Karpas-422 (cell line): ENCODE data around the gene GGA3. TPM values are rescaled to one million over a fixed set of nuclear protein-coding genes. Genes with fewer than 3 reads are reported as not detected.
"Not testable (repeated sequence)": the region's sequence is repeated elsewhere in the genome, so short reads cannot be mapped to it uniquely, and the experiment has no call there.

ENCODE experiments used
- DNase-seq: peaks from one replicate; pipeline ENCODE4 v3.0.0-alpha.2; 2015
- H2AFZ ChIP-seq: fragments of 200-600 bp; sonication (generic); 2 replicates; pipeline ENCODE4 v1.6.1; 2014; ENCODE audit warnings: antibody characterized with exemption, low read length, mixed read lengths
- H3K27ac ChIP-seq: fragments of 200-600 bp; sonication (generic); 2 replicates; pipeline ENCODE4 v1.5.1; 2014; ENCODE audit warnings: mild to moderate bottlenecking, low read length, moderate library complexity
- H3K27me3 ChIP-seq: fragments of 200-600 bp; sonication (generic); 2 replicates; pipeline ENCODE4 v1.6.1; 2014; ENCODE audit warnings: low read length, mixed read lengths
- H3K36me3 ChIP-seq: fragments of 200-600 bp; sonication (generic); 2 replicates; pipeline ENCODE4 v1.6.1; 2014; ENCODE audit warnings: low read length, mixed read lengths; ENCODE audit not compliant: insufficient read depth
- H3K4me1 ChIP-seq: fragments of 200-600 bp; sonication (generic); 2 replicates; pipeline ENCODE4 v1.6.1; 2014; ENCODE audit warnings: mild to moderate bottlenecking, low read length, mixed read lengths
- H3K4me2 ChIP-seq: fragments of 200-600 bp; sonication (generic); 2 replicates; pipeline ENCODE4 v1.6.1; 2014; ENCODE audit warnings: low read length, low read depth, mild to moderate bottlenecking; ENCODE audit not compliant: poor library complexity, severe bottlenecking
- H3K4me3 ChIP-seq: fragments of 200-600 bp; sonication (generic); 2 replicates; pipeline ENCODE4 v1.5.1; 2014; ENCODE audit warnings: mild to moderate bottlenecking, antibody characterized with exemption, low read length, mixed read lengths
- H3K79me2 ChIP-seq: fragments of 200-600 bp; sonication (generic); 2 replicates; pipeline ENCODE4 v1.6.1; 2014; ENCODE audit warnings: mild to moderate bottlenecking, low read length, mixed read lengths
- H3K9ac ChIP-seq: fragments of 200-600 bp; sonication (generic); 2 replicates; pipeline ENCODE4 v1.6.0; 2014; ENCODE audit warnings: low read length
- H3K9me2 ChIP-seq: fragments of 200-600 bp; sonication (generic), shearing (Covaris generic); replicated peaks from 2 replicates; pipeline ENCODE4 v1.6.0; 2014; ENCODE audit warnings: mild to moderate bottlenecking, low read length, moderate library complexity; ENCODE audit not compliant: insufficient read depth
- H3K9me3 ChIP-seq: fragments of 300-700, 200-600 bp; sonication (generic); 2 replicates; pipeline ENCODE4 v1.6.1; 2014; ENCODE audit warnings: low read length, mixed read lengths
- H4K20me1 ChIP-seq: fragments of 200-600 bp; sonication (generic); 2 replicates; pipeline ENCODE4 v1.6.1; 2014; ENCODE audit warnings: mild to moderate bottlenecking, antibody characterized with exemption, low read length, low read depth; ENCODE audit not compliant: insufficient read depth
- total RNA-seq: library from RNA; depleted of rRNA; stranded (reverse); fragments of >200 nt; shearing (Covaris generic); gene quantifications from 2 replicates; pipeline ENCODE4 v1.2.3, GENCODE V29; 2014; ENCODE audit warnings: low replicate concordance

The GGA3 gene
- total RNA-seq, 1 experiment from 2014 or later = 23.4 TPM

DNA sequence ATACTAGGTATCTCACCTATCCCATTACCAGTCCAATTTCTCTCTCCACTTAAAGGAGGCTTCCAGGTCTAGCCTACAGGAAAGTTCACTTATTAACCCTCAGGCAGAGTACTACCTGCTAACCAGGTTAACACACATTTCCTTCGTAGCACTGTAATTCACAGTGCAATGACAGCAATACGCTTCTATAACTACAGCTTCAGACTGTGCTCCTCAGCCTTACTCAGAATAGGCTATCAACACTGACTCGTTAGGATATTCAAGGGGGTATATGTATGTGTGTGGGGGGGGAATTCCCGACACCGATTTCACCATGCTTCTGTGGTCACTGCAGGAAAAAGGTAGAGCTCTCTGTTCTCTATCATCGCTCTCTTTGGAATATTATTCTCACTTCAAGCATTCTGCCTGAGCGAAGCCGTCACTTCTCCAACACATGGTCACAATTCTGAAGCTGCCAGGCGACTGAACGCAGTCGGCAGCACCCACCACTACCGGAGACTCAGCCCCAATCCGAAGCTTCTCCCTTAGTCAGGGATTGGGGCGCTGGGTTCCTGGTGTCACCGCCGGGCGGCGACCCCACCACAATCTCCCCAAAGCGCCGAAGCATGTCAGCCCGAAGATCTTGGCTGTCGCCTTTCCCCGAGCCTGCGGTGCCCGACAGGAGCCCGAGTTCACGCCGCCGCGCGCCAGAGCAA is 618 bp downstream of the GGA3 start:
- Histone ChIP-seq H3K4me3 (peak overlapping the region; percentile 84), H3K9me2 (no peaks in the 10 kb centered on the region), H3K9me3 (no peaks in the 10 kb centered on the region), H3K27ac (peak overlapping the region; percentile 87), H3K27me3 (no peaks in the 10 kb centered on the region), H2AFZ (0 out of 2 replicates have a peak overlapping the region, but pooled peaks have one; percentile 10), H4K20me1 (no peaks in the 10 kb centered on the region), H3K4me2 (peak overlapping the region; percentile 75), H3K9ac (peak overlapping the region; percentile 94), H3K79me2 (peaks cover 70% of the 10 kb centered on the region), H3K4me1 (peaks cover 28% of the 10 kb centered on the region), H3K36me3 (peaks cover 9% of the 10 kb centered on the region; the same call in 1 of the 2 replicates)
- no peak for DNase-seq

DNA sequence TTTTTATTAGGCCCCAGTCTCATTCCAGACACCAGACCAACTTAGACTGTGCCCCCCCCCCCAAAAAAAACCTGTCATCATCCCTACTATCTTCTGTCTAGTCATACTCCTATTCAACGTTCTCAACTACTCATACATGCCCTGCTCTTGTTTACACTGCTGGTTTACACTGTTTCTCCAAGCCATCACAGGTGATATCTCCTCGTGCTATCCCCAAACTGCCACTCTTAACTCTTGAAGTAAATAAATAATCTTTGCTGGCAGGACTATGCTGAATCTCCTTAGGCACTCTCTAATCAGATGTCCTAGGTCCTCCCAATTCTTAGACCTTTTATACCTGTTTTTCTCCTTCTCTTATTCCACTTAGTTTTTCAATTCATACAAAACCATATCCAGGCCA is 4.2 kb downstream of the GGA3 start:
- not testable (repeated sequence) for H3K36me3 ChIP-seq, H4K20me1 ChIP-seq, H3K9ac ChIP-seq, H3K9me2 ChIP-seq, DNase-seq, H3K4me2 ChIP-seq, H3K4me3 ChIP-seq, H2AFZ ChIP-seq, H3K27ac ChIP-seq, H3K27me3 ChIP-seq, H3K9me3 ChIP-seq
- peaks cover 66% of the 10 kb centered on the region for H3K79me2 ChIP-seq
- H3K4me1 ChIP-seq = peaks cover 20% of the 10 kb centered on the region

DNA sequence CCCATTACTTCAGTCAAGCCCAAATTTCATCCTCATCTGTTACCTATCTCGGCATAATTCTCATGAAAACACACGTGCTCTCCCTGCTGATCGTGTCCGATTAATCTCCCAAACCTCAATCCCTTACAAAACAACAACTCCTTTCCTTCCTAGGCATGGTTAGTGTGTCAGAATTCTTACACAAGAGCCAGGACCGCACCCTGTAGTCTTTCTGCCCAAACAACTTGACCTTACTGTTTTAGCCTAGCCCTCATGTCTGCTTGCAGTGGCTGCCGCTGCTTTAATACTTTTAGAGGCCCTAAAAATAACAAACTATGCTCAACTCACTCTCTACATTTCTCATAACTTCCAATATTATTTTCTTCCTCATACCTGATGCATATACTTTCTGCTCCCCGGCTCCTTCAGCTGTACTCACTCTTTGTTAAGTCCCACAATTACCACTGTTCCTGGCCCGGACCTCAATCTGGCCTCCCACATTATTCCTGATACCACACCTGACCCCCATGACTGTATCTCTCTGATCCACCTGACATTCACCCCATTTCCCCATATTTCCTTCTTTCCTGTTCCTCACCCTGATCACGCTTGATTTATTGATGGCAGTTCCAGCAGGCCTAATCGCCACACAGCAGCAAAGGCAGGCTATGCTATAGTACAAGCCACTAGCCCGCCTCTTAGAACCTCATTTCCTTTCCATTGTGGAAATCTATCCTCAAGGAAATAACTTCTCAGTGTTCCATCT is 5.3 kb downstream of the GGA3 start:
- not testable (repeated sequence) for H3K4me2 ChIP-seq, H3K36me3 ChIP-seq, H3K27ac ChIP-seq, H3K9me3 ChIP-seq, H3K27me3 ChIP-seq, DNase-seq, H2AFZ ChIP-seq, H3K9me2 ChIP-seq, H3K9ac ChIP-seq, H4K20me1 ChIP-seq, H3K4me3 ChIP-seq
- H3K4me1 ChIP-seq = peaks cover 31% of the 10 kb centered on the region
- H3K79me2 ChIP-seq = peaks cover 69% of the 10 kb centered on the region

DNA sequence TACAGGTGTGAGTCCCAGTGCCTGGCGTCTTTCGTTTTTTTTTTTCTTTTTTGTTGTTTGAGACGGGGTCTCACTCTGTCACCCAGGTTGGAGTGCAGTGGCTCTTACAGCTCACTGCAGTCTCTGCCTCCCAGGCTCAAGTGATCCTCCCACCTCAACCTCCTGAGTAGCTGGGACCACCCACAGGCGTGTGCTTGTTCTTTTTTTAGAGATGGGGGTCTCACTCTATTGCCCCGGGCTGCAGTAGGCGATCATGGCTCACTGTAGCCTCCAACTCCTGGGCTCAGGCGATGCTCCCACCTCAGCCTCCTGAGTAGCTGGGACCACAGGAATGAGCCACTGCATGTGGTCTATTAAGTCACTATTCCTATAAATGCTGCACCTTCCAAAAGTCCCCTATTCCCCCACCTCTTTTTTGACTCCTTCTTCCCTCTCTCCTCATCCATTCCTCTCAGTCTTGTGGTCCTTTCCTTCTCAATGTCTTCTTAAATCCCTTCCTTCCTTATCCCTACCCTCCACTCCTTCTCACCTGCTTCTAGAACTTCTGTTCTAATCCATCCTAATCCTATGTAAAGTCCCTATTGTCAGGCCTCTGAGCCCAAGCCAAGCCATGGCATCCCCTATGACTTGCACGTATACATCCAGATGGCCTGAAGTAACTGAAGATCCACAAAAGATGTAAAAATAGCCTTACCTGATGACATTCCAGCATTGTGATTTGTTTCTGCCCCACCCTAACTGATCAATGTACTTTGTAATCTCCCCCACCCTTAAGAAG is 9.2 kb downstream of the GGA3 start:
- Histone ChIP-seq H3K27me3 (no peaks in the 10 kb centered on the region), H4K20me1 (no peaks in the 10 kb centered on the region), H3K36me3 (no peaks in the 10 kb centered on the region), H3K4me3 (no peak overlapping the region), H3K27ac (peak overlapping the region; percentile 77), H3K9me2 (no peaks in the 10 kb centered on the region), H3K79me2 (peaks cover 66% of the 10 kb centered on the region), H3K9ac (peak overlapping the region; percentile 58), H3K9me3 (no peaks in the 10 kb centered on the region), H3K4me2 (peak overlapping the region; percentile 59), H3K4me1 (peaks cover 33% of the 10 kb centered on the region), H2AFZ (no peak overlapping the region)
- DNase-seq = no peak

DNA sequence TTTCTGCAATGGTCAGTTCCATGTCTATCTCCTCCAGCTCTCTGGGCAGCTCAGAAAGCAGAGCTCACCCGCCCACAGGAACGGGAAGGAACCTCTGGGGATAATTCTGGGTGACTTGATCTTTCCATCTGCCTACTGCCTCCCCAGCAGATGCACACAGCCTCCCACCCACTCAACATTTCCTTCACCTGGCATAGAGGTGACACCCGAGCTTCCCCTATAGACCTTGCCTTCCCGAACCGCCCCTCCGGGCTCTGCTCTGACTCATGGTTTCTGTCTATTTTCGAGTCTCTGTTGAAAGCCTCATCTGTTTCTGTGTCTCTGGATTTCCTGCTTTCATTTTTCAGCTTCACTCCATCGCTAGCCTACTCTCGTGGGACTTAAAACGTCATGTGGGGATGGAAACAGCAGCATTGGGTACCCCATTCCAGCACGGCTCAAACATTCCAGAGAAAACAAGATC is 11.4 kb downstream of the GGA3 start:
- Histone ChIP-seq H4K20me1 (no peaks in the 10 kb centered on the region), H3K4me1 (peaks cover 52% of the 10 kb centered on the region), H3K9me2 (no peaks in the 10 kb centered on the region), H3K27ac (peak overlapping the region; percentile 55), H3K4me2 (peak overlapping the region; percentile 47), H3K27me3 (no peaks in the 10 kb centered on the region), H2AFZ (no peak overlapping the region), H3K4me3 (0 out of 2 replicates have a peak overlapping the region, but pooled peaks have one; percentile 7), H3K9me3 (no peaks in the 10 kb centered on the region), H3K36me3 (peaks cover 15% of the 10 kb centered on the region), H3K9ac (peak overlapping the region; percentile 25), H3K79me2 (peaks cover 74% of the 10 kb centered on the region)
- DNase-seq = peak; percentile 68

DNA sequence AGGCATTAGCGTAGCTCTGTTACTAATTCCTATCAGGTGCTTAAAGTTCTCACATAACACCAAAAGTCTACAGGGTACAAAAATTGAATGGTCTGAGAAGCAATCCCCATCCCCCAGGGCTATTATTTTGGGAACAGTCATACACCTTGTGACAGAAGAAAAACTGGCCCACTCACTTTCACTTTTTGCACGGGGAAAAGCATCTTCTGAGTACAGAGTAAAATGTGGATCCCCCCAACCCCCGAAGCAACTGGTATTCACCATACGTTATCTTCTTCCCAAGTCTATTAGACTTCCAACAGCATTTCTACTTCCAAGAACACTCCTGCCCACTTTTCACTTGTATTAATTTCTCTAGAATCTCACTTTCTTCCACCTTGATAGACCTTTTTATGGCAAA is 11.8 kb downstream of the GGA3 start:
- H3K9ac ChIP-seq = peak overlapping the region; percentile 25; the same call in 1 of the 2 replicates
- H3K36me3 ChIP-seq = peaks cover 15% of the 10 kb centered on the region
- H3K9me3 ChIP-seq = no peaks in the 10 kb centered on the region
- H3K4me2 ChIP-seq = peak overlapping the region; percentile 47
- H2AFZ ChIP-seq = no peak overlapping the region
- no peaks in the 10 kb centered on the region for H3K27me3 ChIP-seq
- peaks cover 74% of the 10 kb centered on the region for H3K79me2 ChIP-seq
- H4K20me1 ChIP-seq = no peaks in the 10 kb centered on the region
- H3K27ac ChIP-seq = peak overlapping the region; percentile 55
- H3K4me1 ChIP-seq = peaks cover 57% of the 10 kb centered on the region
- DNase-seq = no peak
- no peaks in the 10 kb centered on the region for H3K9me2 ChIP-seq
- no peak overlapping the region for H3K4me3 ChIP-seq

DNA sequence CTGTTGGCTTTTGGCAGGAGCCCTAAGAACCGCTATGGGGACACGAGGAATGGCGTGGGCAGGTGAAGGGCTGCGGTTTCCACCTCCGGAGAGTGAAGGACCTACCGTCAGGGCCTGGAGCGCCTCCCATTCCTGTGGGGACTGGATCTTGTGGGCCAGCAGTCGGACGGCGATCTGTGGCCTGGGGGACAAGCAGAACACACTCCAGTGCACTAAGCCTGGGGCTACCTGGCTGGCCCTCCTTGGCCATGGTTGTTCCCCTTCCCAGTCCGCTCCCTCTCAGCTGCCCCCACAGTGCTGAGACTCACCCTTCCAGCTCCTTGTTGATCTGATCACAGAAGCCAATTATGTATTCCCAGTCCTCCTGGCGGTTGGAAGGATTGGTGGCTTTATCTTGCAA is 15.0 kb downstream of the GGA3 start:
- DNase-seq = no peak
- Histone ChIP-seq H3K4me3 (no peak overlapping the region), H3K9ac (no peak overlapping the region), H4K20me1 (no peaks in the 10 kb centered on the region), H3K4me1 (peaks cover 69% of the 10 kb centered on the region), H3K9me3 (no peaks in the 10 kb centered on the region), H3K9me2 (no peaks in the 10 kb centered on the region), H3K27me3 (no peaks in the 10 kb centered on the region), H3K27ac (no peak overlapping the region), H3K36me3 (peaks cover 32% of the 10 kb centered on the region), H3K4me2 (no peak overlapping the region), H3K79me2 (peaks cover 53% of the 10 kb centered on the region), H2AFZ (no peak overlapping the region)

DNA sequence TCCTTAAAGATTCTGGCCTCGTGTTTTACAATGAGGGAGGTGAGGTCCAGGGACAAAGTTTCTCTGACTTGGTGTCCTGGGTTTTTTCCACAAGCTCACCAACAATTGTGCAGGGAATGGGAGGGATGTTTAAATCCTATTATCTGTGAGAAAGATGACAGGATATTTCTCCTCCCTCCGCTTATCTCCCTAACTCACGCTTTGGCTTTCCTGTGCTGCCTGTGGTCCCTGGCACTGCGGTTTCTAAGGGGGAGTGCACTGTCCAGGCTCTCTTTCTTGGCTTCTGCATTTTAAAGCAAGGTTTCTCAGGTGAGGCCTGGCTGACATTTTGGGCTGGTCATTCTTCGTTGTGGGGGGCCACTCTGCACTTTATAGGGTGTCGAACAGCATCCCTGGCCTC is 16.4 kb downstream of the GGA3 start:
- Histone ChIP-seq H3K79me2 (peaks cover 39% of the 10 kb centered on the region), H3K9ac (peak overlapping the region; percentile 63), H4K20me1 (no peaks in the 10 kb centered on the region), H3K36me3 (peaks cover 39% of the 10 kb centered on the region), H3K9me3 (no peaks in the 10 kb centered on the region), H3K27ac (peak overlapping the region; percentile 86), H3K4me3 (peak overlapping the region; percentile 33; the same call in 1 of the 2 replicates), H3K27me3 (no peaks in the 10 kb centered on the region), H3K9me2 (no peaks in the 10 kb centered on the region), H3K4me2 (peak overlapping the region; percentile 63), H2AFZ (no peak overlapping the region), H3K4me1 (peaks cover 63% of the 10 kb centered on the region)
- DNase-seq = no peak
